ENCODE data around the gene HERC3. TPM values are rescaled to one million over a fixed set of nuclear protein-coding genes. Genes with fewer than 3 reads are reported as not detected.

The HERC3 gene
- polyA plus RNA-seq, 2 donors = 7.5 to 9.9 TPM

DNA sequence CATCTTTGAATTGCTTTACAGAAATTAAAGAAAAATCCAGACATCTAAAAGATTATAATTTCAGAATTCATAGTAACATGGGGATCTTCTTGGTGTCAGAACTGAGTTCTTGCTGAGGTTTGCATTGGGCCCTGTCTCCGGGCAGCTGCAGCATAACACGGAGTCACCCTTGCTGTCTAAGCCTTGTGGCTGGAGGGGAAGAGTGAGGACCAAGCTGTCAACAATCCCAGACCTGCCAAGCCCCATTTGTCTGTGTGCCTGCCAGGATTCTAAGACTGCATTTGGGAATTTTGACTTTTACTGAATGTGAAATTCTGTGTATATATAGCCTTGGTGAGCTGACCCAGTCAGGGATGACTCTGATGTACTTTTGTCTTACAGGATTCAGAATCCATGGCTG lies 130.5 kb downstream of the HERC3 start:
- 73 to 88% methylated on average over 2 of the region's 2 CpGs for WGBS, 2 donors
- Histone ChIP-seq H3K36me3 (ENCODE audit: control insufficient read depth in 2 of 2, insufficient read depth in 2 of 2, low read length in 1 of 2) (peaks cover 13 to 23% of the 10 kb centered on the region in 2 donors), H3K4me1 (ENCODE audit: control insufficient read depth in 2 of 2, insufficient read depth in 2 of 2, low read length in 1 of 2) (no peaks in the 10 kb centered on the region), H3K4me3 (ENCODE audit: low read depth in 1 of 2, low read length in 2 of 2) (no peak overlapping the region), H3K27me3 (ENCODE audit: control insufficient read depth in 1 of 2, insufficient read depth in 2 of 2, low read length in 2 of 2) (no peaks in the 10 kb centered on the region), H3K9me3 (ENCODE audit: control insufficient read depth in 2 of 2, insufficient read depth in 1 of 2, low read depth in 1 of 2, low read length in 1 of 2) (peaks cover 0 to 4% of the 10 kb centered on the region in 2 donors), H3K27ac (ENCODE audit: low read depth in 2 of 2, low read length in 1 of 2) (no peak overlapping the region)

DNA sequence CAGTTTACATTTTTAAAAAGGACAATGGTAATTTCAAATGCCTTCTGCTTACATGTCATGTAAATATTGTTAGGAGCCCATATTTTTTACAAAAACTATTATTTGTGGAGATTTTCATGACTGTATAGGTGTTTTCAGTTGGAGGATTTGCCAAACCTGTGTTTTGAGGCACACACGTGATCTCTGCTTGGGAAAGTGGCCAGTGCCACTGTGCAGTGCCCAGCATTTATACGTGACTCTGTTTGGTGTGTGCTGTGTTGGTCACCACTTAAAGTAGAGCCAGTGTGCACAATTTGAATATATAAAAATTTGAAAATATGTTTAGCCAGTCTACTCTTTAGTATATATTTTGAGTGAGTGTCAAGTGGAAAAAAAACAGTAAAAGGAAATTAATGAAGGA lies 132.1 kb downstream of the HERC3 start:
- Histone ChIP-seq H3K4me1 (ENCODE audit: control insufficient read depth in 2 of 2, insufficient read depth in 2 of 2, low read length in 1 of 2) (no peaks in the 10 kb centered on the region), H3K4me3 (ENCODE audit: low read depth in 1 of 2, low read length in 2 of 2) (no peak overlapping the region), H3K36me3 (ENCODE audit: control insufficient read depth in 2 of 2, insufficient read depth in 2 of 2, low read length in 1 of 2) (peaks cover 8 to 26% of the 10 kb centered on the region in 2 donors), H3K9me3 (ENCODE audit: control insufficient read depth in 2 of 2, insufficient read depth in 1 of 2, low read depth in 1 of 2, low read length in 1 of 2) (no peaks in the 10 kb centered on the region), H3K27ac (ENCODE audit: low read depth in 2 of 2, low read length in 1 of 2) (no peak overlapping the region), H3K27me3 (ENCODE audit: control insufficient read depth in 1 of 2, insufficient read depth in 2 of 2, low read length in 2 of 2) (no peaks in the 10 kb centered on the region)
- WGBS, 2 donors = 74 to 80% methylated on average over 2 of the region's 2 CpGs

DNA sequence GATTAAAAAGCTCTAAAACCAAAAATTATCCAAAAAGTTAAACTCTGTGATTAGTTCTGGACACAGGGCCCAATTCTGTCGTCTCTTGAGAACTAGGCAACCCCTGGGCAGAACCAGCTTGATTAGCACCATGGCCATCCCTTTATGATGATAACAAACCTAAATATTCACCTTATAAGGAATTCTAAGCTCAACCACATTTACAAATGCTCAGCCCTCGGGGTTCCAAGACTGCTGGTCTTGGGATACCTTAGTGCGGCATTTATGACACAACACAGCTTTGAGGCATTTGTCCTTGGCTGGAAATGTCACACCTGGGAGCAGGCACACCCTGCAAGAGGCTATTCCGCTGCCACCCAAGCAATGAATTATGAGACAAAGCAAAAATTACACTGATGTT lies 132.9 kb downstream of the HERC3 start:
- Histone ChIP-seq H3K36me3 (ENCODE audit: control insufficient read depth in 2 of 2, insufficient read depth in 2 of 2, low read length in 1 of 2) (peaks cover 8 to 26% of the 10 kb centered on the region in 2 donors), H3K27ac (ENCODE audit: low read depth in 2 of 2, low read length in 1 of 2) (no peak overlapping the region), H3K27me3 (ENCODE audit: control insufficient read depth in 1 of 2, insufficient read depth in 2 of 2, low read length in 2 of 2) (no peaks in the 10 kb centered on the region), H3K4me1 (ENCODE audit: control insufficient read depth in 2 of 2, insufficient read depth in 2 of 2, low read length in 1 of 2) (no peaks in the 10 kb centered on the region), H3K9me3 (ENCODE audit: control insufficient read depth in 2 of 2, insufficient read depth in 1 of 2, low read depth in 1 of 2, low read length in 1 of 2) (no peaks in the 10 kb centered on the region), H3K4me3 (ENCODE audit: low read depth in 1 of 2, low read length in 2 of 2) (no peak overlapping the region)
- WGBS, 2 donors = 90 to 91% methylated on average over 4 of the region's 4 CpGs

DNA sequence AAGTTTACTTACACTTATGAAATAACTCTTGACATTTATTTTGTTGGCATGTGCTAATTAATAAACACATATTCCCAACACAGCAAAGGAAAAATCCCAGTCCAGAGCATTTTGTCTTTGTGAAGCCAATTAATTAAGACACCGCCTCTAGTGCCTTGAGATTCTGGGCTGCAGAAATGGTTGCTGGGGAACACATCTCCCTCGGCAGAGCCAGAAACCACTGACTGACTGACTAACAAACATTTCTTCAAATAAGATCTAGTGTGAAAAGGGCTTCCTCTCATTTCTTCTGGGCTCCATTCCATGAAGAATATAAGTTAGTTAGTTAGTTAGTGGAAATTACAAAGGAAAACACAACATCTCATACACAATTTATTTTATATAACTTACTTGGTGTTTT lies 133.7 kb downstream of the HERC3 start:
- 70 to 86% methylated on average over 2 of the region's 2 CpGs for WGBS, 2 donors
- no peak overlapping the region for H3K4me3 ChIP-seq (ENCODE audit: low read depth in 1 of 2, low read length in 2 of 2)
- no peaks in the 10 kb centered on the region for H3K27me3 ChIP-seq (ENCODE audit: control insufficient read depth in 1 of 2, insufficient read depth in 2 of 2, low read length in 2 of 2)
- H3K9me3 ChIP-seq (ENCODE audit: control insufficient read depth in 2 of 2, insufficient read depth in 1 of 2, low read depth in 1 of 2, low read length in 1 of 2) = no peaks in the 10 kb centered on the region
- H3K4me1 ChIP-seq (ENCODE audit: control insufficient read depth in 2 of 2, insufficient read depth in 2 of 2, low read length in 1 of 2) = no peaks in the 10 kb centered on the region
- H3K27ac ChIP-seq (ENCODE audit: low read depth in 2 of 2, low read length in 1 of 2) = no peak overlapping the region
- H3K36me3 ChIP-seq (ENCODE audit: control insufficient read depth in 2 of 2, insufficient read depth in 2 of 2, low read length in 1 of 2) = peaks cover 8 to 22% of the 10 kb centered on the region in 2 donors

DNA sequence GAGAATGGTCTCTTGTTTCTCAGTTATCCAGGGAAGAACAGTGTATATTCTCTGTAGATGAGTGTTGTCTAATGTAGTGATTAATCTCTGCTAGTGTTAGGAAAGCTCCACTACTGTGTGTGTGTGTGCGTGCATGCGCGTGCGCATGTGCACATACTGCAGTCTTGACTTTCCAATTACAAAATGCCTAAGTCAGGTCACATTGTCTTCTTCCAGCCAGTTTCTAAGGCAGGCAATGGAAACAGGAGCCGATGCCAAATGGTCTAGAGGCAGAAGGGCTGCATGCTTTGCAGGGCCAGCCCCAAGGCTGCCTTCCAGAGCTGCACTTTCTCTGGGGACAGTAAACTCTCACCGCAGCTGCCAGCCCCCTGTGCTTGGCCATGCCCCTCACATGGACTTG lies 135.9 kb downstream of the HERC3 start:
- Histone ChIP-seq H3K27ac (ENCODE audit: low read depth in 2 of 2, low read length in 1 of 2) (no peak overlapping the region), H3K27me3 (ENCODE audit: control insufficient read depth in 1 of 2, insufficient read depth in 2 of 2, low read length in 2 of 2) (no peaks in the 10 kb centered on the region), H3K9me3 (ENCODE audit: control insufficient read depth in 2 of 2, insufficient read depth in 1 of 2, low read depth in 1 of 2, low read length in 1 of 2) (no peaks in the 10 kb centered on the region), H3K36me3 (ENCODE audit: control insufficient read depth in 2 of 2, insufficient read depth in 2 of 2, low read length in 1 of 2) (peaks cover 8 to 16% of the 10 kb centered on the region in 2 donors), H3K4me3 (ENCODE audit: low read depth in 1 of 2, low read length in 2 of 2) (no peak overlapping the region), H3K4me1 (ENCODE audit: control insufficient read depth in 2 of 2, insufficient read depth in 2 of 2, low read length in 1 of 2) (no peaks in the 10 kb centered on the region)
- 89% methylated on average over 6 of the region's 6 CpGs for WGBS, 2 donors

DNA sequence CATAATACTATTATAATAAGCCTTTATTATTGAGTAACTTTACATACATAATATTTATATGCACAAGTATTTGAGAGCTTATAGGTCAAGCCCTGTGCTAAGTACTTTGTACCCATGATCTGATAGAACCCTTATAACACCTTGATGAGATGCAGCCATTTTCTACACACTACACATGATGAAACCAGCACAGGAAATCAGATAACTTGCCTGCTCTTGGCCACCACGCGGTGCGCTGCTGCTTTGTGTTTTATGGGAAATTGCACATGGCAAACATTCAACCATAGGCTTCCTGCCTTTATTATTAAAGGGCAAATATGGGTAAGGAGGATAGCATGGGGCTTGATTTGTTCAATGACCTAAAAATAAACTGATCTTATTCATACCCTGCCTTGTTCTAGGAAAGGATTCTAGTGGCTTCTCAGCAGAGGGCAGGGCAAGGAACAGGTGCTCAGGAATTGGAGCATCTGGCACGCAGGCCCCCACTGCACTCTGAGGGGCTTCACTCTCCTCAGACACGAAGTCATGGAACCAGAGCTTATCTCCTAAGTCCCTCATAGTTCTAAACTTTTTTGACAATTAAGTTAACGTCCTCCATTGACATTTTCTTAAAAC lies 137.0 kb downstream of the HERC3 start:
- H3K27me3 ChIP-seq (ENCODE audit: control insufficient read depth in 1 of 2, insufficient read depth in 2 of 2, low read length in 2 of 2) = no peaks in the 10 kb centered on the region
- no peak overlapping the region for H3K4me3 ChIP-seq (ENCODE audit: low read depth in 1 of 2, low read length in 2 of 2)
- H3K27ac ChIP-seq (ENCODE audit: low read depth in 2 of 2, low read length in 1 of 2) = no peak overlapping the region
- no peaks in the 10 kb centered on the region for H3K9me3 ChIP-seq (ENCODE audit: control insufficient read depth in 2 of 2, insufficient read depth in 1 of 2, low read depth in 1 of 2, low read length in 1 of 2)
- 83 to 88% methylated on average over 6 of the region's 6 CpGs for WGBS, 2 donors
- no peaks in the 10 kb centered on the region for H3K4me1 ChIP-seq (ENCODE audit: control insufficient read depth in 2 of 2, insufficient read depth in 2 of 2, low read length in 1 of 2)
- H3K36me3 ChIP-seq (ENCODE audit: control insufficient read depth in 2 of 2, insufficient read depth in 2 of 2, low read length in 1 of 2) = peaks cover 8 to 16% of the 10 kb centered on the region in 2 donors

DNA sequence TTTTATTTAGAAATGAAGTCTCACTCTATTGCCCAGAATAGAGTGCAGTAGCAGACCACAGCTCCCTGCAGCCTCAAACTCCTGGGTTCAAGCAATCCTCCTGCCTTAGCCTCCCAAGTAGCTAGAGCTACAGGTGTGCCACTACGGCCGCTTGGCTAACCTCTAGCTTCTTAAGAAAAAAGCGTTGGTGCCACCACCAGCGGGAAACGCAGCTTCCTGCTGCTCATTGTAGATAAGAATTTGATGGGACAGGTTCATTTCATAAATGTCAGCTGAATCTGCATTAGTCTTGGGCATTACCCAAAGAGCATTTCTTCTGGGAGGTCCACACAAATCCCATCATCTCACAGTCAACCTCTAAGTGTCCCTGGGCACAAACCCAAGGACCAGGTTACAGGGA lies 138.5 kb downstream of the HERC3 start:
- H3K36me3 ChIP-seq (ENCODE audit: control insufficient read depth in 2 of 2, insufficient read depth in 2 of 2, low read length in 1 of 2) = peaks cover 5 to 16% of the 10 kb centered on the region in 2 donors

DNA sequence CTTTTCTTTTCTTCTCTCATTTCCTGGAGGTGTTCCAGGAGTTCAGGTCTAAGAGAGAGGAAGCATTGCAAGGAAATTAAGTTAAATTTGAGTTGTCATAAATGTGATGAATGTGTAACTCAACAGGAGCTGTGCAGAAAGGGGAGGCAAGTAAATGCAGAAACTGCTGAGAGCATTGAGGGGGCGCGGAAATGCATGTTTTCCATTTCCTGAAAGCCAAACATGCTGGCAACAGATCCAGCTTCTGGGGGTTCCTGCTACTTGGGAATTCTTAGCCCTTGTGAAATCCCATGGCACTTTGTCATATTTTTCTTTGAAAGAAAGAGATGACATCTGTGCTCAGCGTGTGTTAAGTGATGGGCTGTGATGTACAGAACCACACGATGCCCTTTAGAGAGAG lies 139.1 kb downstream of the HERC3 start:
- Histone ChIP-seq H3K36me3 (ENCODE audit: control insufficient read depth in 2 of 2, insufficient read depth in 2 of 2, low read length in 1 of 2) (peaks cover 5 to 16% of the 10 kb centered on the region in 2 donors), H3K9me3 (ENCODE audit: control insufficient read depth in 2 of 2, insufficient read depth in 1 of 2, low read depth in 1 of 2, low read length in 1 of 2) (no peaks in the 10 kb centered on the region), H3K27ac (ENCODE audit: low read depth in 2 of 2, low read length in 1 of 2) (no peak overlapping the region), H3K4me3 (ENCODE audit: low read depth in 1 of 2, low read length in 2 of 2) (no peak overlapping the region), H3K27me3 (ENCODE audit: control insufficient read depth in 1 of 2, insufficient read depth in 2 of 2, low read length in 2 of 2) (no peaks in the 10 kb centered on the region), H3K4me1 (ENCODE audit: control insufficient read depth in 2 of 2, insufficient read depth in 2 of 2, low read length in 1 of 2) (peaks cover 0 to 3% of the 10 kb centered on the region in 2 donors)
- 84 to 86% methylated on average over 4 of the region's 4 CpGs for WGBS, 2 donors

More for the DNA sequence above, 138.5 kb downstream of the HERC3 start:
- Histone ChIP-seq H3K9me3 (ENCODE audit: control insufficient read depth in 2 of 2, insufficient read depth in 1 of 2, low read depth in 1 of 2, low read length in 1 of 2) (no peaks in the 10 kb centered on the region), H3K27me3 (ENCODE audit: control insufficient read depth in 1 of 2, insufficient read depth in 2 of 2, low read length in 2 of 2) (no peaks in the 10 kb centered on the region), H3K4me3 (ENCODE audit: low read depth in 1 of 2, low read length in 2 of 2) (no peak overlapping the region), H3K4me1 (ENCODE audit: control insufficient read depth in 2 of 2, insufficient read depth in 2 of 2, low read length in 1 of 2) (peaks cover 0 to 3% of the 10 kb centered on the region in 2 donors), H3K27ac (ENCODE audit: low read depth in 2 of 2, low read length in 1 of 2) (no peak overlapping the region)
- WGBS, 2 donors = 90 to 95% methylated on average over 5 of the region's 5 CpGs

DNA sequence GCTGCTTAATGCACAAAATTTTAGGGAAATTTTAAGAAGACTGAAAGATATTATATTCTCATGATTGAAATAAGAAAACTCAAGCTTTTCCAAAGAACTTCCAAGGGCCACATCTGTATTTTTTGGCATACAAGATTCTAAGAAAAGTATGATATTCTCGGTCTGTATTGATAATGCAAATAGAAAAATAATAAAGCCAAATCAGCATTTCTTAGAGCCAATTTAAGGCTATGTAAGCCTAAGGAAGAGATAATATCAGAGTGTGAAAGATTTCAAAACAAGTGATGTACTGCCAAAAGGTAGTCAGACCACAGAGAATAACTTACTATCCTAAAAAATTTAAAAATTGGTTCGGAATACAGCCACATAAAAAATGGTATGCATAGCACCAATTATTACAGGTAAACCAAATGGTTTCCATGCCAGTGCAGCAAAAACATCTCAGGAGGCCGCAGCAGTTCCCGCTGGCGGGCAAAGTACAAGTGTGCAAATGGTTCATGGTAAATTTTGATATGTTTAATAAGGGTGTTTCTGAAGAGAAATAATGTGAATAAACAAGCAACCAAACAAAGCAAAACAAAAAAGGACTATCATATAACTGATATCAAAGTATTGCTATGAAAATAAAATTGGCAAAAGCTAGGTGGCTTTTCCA lies 140.6 kb downstream of the HERC3 start:
- Histone ChIP-seq H3K36me3 (ENCODE audit: control insufficient read depth in 2 of 2, insufficient read depth in 2 of 2, low read length in 1 of 2) (peaks cover under 1 to 9% of the 10 kb centered on the region in 2 donors), H3K9me3 (ENCODE audit: control insufficient read depth in 2 of 2, insufficient read depth in 1 of 2, low read depth in 1 of 2, low read length in 1 of 2) (no peaks in the 10 kb centered on the region), H3K27ac (ENCODE audit: low read depth in 2 of 2, low read length in 1 of 2) (no peak overlapping the region), H3K4me1 (ENCODE audit: control insufficient read depth in 2 of 2, insufficient read depth in 2 of 2, low read length in 1 of 2) (peaks cover 1 to 3% of the 10 kb centered on the region in 2 donors), H3K27me3 (ENCODE audit: control insufficient read depth in 1 of 2, insufficient read depth in 2 of 2, low read length in 2 of 2) (no peaks in the 10 kb centered on the region), H3K4me3 (ENCODE audit: low read depth in 1 of 2, low read length in 2 of 2) (no peak overlapping the region)
- 94 to 96% methylated on average over 5 of the region's 5 CpGs for WGBS, 2 donors
